T follicular helper cell (primary cell): ENCODE measurements around the gene SMURF1.

ENCODE experiments used
- DNase-seq: peaks from one replicate; pipeline ENCODE4 v3.0.0-alpha.2; 2020; ENCODE audit warnings: low read depth

The SMURF1 gene

DNA sequence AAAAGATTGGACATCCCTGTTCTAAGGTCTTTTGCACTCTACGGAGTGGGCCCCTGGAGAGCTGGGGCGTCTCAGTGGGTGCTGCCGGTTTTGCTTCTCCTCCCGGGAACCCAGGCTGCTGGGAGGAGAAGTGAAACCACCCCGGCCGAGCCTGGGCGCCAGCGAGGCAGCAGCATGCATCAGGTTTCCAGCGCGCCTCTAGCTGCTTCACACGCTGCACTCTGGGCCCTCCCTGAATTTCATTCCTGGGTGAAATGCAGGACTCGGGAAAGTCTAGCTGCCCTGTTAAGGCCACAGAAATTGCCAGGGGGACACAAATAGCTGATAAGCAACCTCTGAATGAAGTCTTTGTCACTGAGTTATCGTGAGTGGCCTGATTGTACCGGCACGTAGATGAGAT, 138.1 kb downstream of the SMURF1 start:
- no peak for DNase-seq

GRCh38 chr7:99004781-99005500, 139.0 kb downstream of the SMURF1 start:
- DNase-seq = no peak

GRCh38 chr7:99004216-99004615, 139.7 kb downstream of the SMURF1 start:
- DNase-seq = no peak

- no peak for DNase-seq
Measured at GRCh38 chr7:99003419-99003818, 140.5 kb downstream of the SMURF1 start.

- no peak for DNase-seq
Measured at GRCh38 chr7:99002827-99003212, 141.1 kb downstream of the SMURF1 start.

DNA sequence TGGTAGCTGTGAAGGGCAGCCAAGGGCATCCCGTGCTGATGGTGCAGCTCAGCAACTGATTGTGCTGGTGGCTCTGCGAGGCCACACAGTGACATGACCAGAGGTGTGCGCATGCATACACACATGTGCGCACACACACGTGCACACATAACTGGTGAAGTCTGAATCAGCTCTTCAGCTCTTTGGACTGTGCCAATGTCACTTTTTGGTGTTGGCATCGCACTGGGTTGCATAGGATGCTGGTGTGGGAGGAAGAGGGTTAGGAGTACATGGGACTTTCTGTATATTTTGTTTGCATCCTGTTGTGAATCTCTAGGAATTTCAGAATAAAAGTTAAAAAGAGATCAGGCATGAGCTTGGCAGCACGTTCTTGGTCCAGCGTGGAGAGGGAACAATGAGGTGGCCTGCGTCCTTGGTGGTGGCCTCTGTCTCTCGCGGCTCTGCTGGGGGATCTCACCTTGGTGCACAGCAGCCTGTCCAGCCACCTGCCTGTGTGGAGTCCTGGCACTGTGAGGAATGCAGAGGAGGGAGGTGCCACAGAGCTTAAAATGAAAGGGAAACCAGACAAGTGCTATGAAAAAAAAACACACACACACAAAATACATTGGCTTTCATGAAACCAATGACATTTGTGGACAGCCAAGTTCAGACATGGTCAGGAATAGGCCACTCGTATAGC, 141.6 kb downstream of the SMURF1 start:
- no peak for DNase-seq

DNA sequence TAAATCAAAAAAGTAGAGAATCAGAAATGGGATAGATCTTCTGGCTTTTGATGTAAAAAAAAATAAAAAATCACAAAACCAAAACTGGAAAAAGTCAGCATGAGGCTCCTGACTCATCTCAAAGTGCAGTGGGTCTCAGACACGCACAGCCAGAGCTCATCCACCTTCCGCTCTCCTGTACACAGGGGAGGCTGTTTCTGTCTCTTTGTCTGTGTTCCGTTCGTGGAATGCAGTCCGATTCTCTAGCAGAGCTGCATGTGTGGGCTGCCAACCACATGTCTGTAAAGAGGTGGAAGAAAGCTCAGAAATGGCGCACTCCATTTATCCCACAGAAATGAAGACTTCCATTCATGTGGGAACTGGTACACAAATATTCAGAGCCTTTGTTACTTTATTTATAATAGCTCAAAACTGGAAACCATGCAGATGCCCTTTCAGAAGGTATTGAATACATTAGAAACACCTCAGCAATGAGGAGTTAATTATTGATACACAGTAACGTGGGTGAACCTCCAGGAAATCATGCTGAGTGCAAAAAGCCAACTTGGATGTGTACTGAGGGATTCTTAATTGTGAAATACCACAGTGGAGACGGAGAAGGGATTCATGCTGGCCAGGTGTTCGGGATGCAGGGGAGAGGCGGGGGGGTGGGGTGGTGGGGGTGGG, 142.3 kb downstream of the SMURF1 start:
- no peak for DNase-seq

GRCh38 chr7:99000904-99001465, 142.9 kb downstream of the SMURF1 start:
- DNase-seq = no peak

DNA sequence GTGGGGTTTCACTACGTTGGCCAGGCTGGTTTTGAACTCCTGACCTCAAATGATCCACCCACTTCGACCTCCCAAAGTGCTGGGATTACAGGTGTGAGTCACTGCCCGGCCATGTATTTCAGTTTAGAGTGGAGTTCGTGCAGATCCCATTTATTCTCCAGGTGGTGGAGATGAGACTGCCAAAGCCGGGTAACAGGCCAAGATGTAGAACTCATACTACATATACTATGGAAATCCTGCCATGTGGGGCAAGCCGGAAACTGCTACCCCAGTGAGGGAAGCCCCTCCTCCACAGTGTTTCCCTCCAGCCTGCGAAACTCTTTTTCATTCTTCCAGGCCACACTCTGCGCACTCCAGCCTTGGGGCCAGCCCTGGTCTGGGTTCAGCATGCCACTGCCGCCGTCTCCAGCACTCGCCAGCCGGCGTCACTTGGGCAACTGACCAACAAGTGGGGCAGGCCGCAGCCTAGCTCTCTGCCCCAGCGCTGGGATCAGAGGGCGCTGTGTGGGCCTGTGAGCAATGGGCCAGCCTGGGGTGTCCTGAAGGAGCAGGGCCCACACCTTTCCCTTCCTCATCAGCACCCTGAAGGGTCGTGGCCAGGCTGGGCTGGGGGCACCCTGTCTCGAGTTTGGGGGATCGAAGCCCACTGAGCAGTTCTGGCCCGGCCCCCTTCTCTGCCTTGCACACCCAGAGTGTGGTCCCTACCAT, 143.6 kb downstream of the SMURF1 start:
- DNase-seq = no peak

- DNase-seq = no peak
Measured at GRCh38 chr7:98998821-98999725, 144.8 kb downstream of the SMURF1 start.

DNA sequence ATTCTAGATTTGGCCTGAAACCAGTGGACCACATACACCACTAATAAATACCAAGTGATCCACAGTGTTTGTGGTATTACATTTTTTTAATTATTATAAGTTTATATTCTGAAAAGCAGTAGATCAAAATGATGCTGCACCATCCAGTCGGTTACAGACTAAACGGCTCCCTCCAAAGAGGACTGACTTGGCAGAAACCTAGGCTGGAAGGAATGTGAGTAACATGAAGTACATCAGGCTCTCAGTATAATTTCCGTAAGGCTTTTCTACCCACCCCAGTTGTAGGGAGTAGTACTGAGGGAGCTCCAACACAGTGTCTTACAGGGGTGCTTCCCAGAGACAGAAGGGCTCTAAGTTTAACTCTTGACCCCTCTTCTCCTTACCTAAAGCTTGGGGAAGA, 146.1 kb downstream of the SMURF1 start:
- DNase-seq = no peak

DNA sequence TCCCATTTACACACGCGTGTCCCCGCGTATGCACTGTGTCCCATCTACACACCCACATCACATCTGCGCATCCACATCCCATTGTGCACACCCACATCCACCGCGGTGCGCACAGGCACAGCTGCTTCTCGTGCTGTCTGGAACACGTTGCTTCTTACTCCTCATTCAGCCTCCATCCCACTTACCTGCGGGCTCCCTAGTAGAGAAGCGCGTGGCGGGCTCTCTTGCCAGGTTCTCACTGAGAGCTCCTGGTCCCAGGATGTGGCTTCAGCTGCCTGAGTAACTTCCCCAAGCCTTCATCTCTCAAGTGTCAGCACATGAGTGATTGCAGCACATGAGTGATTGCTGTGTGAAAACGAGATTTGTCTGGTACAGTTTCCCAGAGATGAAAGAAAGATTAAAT, 147.8 kb downstream of the SMURF1 start:
- DNase-seq = no peak

DNA sequence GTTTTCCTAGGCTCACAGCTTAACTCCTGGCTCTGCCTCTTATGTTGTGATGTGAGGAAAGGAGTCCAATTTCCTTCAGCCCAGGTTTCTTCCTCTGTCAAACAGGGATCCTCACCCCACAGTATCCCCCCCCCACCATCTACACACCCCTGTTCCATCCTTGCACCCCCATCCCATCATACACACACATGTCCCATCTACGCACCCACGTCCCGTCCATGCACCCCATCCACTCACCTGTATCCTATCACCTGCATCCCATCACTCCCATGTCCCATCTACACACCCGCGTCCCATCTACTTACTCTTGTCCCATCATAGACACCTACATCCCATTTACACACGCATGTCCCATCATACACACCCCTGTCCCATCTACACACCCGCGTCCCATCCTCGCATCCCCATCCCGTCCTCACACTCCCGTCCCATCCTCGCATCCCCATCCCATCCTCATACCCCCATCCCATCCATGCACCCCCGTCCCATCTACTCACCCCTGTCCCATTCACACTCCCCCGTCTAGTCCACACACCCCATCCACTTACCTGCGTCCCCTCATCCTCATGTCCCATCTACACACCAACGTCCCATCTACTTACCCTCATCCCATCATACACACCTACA, 148.3 kb downstream of the SMURF1 start:
- DNase-seq = no peak

DNA sequence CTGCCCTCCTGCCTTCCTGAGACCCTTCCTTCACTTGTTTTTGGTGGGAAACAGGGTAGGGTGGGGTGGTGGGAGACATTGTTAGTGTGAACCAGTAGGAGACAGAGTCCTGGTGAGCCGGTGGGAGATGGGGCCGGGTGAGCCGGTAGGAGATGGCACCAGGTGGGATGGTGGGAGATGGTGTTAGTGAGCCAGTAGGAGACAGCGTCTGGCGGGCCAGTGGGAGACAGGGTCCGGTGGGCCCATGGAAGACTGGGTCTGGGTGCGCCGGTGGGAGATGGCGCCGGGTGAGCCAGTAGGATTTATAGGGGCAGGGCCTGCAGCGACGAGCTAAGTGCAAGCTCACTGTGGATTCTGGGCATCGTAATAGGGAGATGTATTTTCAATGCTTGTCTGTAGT, 148.8 kb downstream of the SMURF1 start:
- no peak for DNase-seq

DNA sequence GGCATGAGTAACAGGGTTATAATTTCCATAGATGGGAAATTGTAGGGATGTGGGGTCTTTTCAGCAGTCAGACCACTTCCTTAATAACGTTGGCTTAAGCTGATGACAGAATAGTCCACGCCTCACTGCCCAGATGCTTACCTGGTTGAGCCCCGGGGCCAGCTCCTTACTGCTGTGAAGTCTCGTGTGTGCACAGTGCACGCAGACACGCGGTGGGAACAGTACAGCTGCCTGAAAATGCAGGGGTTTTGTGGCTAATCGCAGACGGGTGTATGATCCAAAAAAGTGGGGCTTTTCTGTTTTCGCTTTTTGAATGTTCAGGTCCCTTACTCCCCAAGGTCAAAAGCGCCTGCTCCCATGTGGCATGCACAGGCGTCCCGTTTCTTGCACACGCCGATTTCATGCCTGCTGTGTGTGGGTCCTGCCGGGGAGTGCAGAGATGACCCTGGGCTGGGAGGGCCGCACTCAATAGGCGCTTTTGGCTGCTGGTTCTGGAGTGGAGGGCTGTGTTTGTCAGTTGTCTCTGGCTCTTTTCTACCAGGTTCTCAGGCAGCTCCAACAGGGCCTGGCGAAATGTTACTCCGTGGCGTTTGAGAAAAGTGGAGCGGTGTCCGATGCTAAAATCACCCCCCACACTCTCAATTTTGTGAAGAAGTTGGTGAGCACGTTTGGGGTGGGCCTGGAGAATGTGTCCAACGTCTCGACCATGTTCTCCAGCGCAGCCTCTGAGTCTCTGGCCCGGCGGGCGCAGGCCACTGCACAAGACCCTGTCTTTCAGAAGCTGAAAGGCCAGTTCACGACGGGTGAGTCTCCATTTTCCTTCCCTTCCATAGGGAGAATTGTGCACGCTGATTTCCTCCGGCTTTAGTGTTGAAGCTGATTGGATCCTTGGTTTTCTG, 149.6 kb downstream of the SMURF1 start:
- no peak for DNase-seq

DNA sequence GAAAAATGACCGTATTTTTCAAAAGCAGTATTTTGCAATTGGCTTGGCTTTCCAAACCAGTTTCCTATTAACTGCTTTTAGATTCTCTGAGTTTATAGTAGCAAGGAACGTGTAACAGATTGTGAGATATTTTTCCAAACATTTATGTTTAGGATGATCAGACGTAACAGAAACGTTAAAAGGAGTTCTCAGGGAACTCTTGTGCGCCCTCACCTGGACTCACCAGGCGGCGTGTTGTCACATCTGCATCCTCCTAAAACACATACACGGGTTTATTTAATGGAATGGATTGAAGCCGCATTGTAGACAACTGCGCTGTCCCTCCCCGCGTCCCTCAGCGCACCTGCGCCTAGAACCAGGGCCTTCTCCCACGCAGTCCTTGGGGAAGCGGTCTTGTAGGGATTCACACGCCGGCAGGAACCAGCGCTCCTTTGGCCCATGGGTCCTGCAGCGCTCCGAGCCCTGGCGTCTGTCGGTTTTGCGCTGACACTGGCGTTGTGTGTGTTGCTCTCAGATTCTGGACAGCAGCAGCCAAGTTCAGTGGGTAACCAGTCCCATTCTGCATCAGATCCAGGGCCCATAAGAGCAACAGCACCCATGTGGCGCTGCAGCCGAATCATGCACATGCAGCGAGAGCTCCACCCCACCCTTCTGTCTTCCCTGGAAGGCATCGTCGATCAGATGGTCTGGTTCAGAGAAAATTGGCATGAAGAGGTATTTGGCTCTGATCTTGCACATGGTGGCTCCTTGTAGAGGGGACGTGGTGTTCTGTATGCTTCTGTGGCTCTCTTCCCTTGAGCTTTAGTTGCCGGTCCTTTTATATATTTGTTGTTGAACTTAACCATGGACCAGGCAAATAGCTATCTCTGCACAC, 150.6 kb downstream of the SMURF1 start:
- no peak for DNase-seq

DNA sequence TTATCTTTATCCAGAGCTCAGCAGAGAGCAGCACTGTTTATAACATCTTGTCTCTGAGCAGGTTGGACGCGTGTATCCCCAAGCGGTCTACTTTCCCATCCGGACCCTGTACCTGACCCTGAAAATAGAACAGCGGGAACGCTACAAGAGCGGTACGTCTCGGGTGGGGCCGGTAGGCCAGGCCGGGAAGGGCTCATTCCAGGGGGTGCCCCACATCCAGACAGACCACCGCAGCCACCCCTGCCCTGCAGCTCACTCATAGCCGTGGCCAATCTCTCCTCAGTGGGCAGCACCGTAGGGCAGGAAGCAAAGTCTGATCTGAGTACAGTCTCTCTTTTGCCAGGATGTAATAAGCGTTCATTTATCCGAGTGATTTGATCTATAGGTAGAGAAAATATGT, 151.8 kb downstream of the SMURF1 start:
- DNase-seq = no peak

DNA sequence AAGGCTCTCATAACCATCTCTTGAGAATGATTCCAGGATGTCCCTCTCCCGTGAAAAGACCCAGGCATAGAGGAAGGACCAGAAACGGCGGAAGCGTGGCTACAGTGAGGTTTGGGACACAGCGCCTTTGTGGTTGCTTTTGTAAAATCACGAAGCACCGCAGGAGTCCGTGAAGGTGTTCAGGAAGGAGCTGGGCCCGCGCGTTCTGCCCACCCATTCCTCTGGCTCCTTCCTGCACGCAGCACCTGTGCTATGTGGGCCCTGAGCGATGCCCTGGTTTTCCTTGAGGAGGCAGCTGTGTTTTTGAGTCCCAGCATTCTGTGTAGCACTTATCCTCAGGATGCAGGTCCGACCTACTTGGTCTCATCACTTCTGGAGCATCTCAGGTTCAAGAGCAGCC, 152.8 kb downstream of the SMURF1 start:
- no peak for DNase-seq

DNA sequence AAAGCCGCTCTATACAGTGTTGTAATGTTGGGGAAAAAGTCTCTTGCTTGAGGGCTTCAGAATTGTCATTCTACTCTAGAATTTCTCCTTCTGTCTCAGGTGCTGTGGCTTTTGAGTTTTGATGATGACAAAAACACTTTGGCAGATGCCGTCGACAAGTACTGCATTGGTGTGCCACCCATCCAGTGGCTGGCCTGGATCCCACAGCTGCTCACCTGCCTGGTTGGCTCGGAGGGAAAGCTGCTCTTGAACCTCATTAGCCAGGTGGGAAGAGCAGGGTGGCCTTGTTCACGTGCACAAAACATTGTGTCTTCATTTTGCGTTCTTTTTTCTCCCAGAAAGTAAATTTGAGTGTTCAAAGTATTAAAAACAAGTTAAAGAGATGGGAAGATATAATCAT, 153.6 kb downstream of the SMURF1 start:
- no peak for DNase-seq
